Breast epithelium (tissue), 3 donors: ENCODE data around the gene AMBN.

Experiments used
- CTCF ChIP-seq, 3 donors: fragments of 450-650 bp; IDR thresholded peaks; one replicate each; pipeline ENCODE4 v1.5.1; 2016 to 2017; ENCODE audit warnings: antibody characterized with exemption in 3 of 3, mild to moderate bottlenecking in 3 of 3, moderate library complexity in 3 of 3
- POLR2A ChIP-seq: fragments of 450-650 bp; IDR thresholded peaks from one replicate; pipeline ENCODE4 v1.6.1; 2016; ENCODE audit warnings: antibody characterized with exemption, mild to moderate bottlenecking, moderate library complexity
- POLR2AphosphoS5 ChIP-seq, 3 donors: sonication (generic); formaldehyde crosslinking; IDR thresholded peaks; one replicate each; pipeline ENCODE4 v1.6.1; 2017; ENCODE audit warnings: antibody characterized with exemption in 3 of 3

GRCh38 chr4:70632028-70632427 lies 40.0 kb downstream of the AMBN start:
- TF ChIP-seq CTCF (IDR thresholded peaks at IDR 0.05) (no peak), POLR2A (no peak), POLR2AphosphoS5 (IDR thresholded peaks at IDR 0.05) (no peak)
